Testis (tissue), 2 donors: ENCODE results near the gene CPNE6.

Experiments
- POLR2A ChIP-seq: fragments of 450-650 bp; IDR thresholded peaks from one replicate; pipeline ENCODE4 v1.6.1; 2017; ENCODE audit warnings: antibody characterized with exemption, mild to moderate bottlenecking, moderate library complexity
- TF ChIP-seq, protein P1 (sequence below), 3 experiments: fragments of 450-650 bp in 2 of 3; fragments of 200-600 bp in 1 of 3; sonication (generic) in 1 of 3; IDR thresholded peaks; one replicate each; pipeline ENCODE4 v1.5.1; 2016 to 2019; ENCODE audit warnings: antibody characterized with exemption in 3 of 3, mild to moderate bottlenecking in 2 of 3, moderate library complexity in 1 of 3

DNA sequence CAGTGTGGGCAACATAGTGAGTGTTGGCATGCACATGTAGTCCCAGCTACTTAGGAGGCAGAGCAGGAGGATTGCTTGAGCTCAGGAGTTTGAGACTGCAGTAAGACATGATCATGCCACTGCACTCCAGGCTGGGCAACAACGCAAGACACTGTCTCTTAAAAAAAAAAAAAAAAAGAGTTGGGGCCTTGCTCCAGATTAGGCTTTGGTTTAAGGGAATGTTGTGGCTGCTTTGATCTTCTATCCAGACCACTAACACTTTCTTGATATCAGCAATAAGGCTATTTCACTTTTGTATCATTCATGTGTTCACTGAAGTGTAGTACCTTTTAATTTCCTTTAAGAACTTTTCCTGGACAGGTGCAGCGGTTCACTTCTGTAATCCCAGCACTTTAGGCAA is 56.3 kb downstream of the CPNE6 start:
- TF ChIP-seq POLR2A: no peak
- TF ChIP-seq, protein P1, sequence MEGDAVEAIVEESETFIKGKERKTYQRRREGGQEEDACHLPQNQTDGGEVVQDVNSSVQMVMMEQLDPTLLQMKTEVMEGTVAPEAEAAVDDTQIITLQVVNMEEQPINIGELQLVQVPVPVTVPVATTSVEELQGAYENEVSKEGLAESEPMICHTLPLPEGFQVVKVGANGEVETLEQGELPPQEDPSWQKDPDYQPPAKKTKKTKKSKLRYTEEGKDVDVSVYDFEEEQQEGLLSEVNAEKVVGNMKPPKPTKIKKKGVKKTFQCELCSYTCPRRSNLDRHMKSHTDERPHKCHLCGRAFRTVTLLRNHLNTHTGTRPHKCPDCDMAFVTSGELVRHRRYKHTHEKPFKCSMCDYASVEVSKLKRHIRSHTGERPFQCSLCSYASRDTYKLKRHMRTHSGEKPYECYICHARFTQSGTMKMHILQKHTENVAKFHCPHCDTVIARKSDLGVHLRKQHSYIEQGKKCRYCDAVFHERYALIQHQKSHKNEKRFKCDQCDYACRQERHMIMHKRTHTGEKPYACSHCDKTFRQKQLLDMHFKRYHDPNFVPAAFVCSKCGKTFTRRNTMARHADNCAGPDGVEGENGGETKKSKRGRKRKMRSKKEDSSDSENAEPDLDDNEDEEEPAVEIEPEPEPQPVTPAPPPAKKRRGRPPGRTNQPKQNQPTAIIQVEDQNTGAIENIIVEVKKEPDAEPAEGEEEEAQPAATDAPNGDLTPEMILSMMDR (IDR thresholded peaks at IDR 0.05): no peak
